ENCODE results near the gene SMIM28.
"Not testable (repeated sequence)": the region's sequence is repeated elsewhere in the genome, so short reads cannot be mapped to it uniquely, and the experiment has no call there.

The SMIM28 gene

DNA sequence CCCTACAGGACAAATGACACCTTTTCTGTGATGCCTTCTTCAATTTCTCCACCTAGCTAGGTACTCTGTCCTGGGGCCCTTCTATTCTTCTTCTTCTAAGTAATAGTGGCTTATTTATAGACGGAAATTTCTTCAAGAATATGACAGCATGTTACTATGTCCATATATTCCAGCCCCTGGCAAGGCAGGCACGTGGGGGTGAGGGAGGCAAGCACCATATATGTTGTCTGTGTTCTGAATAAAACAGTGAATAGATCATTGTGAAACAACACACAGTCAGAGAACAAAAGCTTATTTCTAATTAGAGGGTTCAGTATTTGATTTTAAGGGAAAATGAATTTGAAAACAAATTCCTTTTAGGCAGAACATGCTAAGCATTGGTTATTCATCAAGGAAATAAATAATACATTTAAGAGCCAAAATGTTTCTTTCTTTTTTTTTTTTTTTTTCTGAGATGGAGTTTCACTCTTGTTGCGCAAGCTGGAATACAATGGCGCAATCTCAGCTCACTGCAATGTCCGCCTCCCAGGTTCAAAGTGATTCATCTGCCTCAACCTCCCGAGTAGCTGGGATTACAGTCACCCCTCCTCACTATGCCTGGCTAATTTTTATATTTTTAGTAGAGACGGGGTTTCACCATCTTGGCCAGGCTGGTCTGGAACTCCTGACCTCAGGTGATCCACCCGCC lies 32.5 kb downstream of the SMIM28 start:
- no peak for DNase-seq

DNA sequence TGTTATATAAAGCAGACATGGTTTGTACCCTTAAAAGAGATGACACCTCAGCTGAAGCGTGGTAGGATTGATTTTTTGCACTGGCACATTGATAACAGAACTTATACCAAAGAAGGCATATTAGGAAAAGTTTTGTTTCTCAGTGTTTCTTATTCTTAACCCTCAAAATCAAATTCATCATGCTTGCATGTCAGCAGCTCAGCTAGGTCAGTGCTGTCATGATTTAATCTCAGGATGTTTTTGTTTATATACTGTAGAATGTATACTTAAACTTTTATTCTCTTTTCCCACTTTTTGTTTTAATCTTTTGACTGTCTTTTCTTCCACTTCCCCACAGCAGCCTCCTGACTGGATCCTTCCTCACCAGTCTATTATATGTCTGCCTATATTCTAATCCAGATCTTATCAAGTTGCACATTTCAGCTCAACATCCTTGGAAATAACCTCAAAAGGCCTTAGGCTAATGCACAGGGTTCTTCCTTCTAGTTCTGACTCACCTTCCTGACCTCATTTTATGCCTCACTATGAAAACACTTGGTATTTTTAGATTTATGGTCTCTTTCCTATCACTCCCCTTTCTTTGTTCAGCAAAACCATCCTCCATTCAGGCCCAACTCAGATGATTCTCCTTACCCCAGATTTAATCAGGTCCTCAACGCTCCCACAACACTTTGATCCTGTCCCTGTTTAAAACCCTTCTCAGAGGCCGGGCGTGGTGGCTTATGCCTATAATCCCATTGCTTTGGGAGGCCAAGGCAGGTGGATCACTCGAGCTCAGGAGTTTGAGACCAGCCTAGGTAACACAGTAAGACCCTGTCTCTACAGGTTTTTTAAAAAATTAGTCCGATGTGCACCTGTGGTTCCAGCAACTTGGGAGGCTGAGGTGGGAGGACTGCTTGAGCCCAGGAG lies 33.5 kb downstream of the SMIM28 start:
- DNase-seq: no peak

DNA sequence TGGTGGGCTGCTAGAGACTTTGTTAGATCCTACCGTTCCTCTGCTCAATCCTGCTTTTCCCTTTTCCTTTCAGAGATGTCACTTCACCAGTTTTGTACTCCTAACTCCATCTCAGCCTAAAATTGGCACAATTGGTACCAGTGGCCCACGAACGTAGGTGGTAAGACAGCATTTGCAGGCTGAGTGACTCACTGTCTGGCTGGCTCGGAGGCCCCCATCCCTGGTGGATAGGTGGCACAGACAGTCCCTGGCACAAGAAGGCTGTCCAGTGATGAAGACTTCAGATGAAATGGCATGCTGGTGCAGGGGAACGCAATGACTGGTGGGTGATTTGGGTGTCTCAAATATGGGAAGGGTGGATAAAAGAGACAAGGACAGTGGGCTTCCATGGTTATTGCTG lies 37.4 kb downstream of the SMIM28 start:
- no peak for DNase-seq

DNA sequence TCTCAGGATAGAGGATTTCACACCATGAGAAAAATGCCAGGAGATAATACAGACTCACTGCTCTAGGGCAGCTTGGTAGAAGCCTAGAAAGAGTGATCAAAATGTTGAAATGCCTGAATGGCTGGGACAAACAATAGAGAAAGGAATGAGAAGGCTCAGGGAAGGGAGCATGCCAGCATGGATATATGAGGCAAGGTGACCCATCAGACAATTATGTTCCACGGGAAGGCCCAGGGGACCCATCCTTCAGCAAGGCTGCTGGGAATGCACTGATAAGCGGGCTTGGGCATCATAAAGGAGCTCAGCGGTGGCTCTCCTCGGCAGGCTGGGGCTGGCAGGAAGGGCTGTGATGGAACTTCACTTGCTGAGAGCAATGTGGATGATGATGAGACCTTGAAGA lies 38.5 kb downstream of the SMIM28 start:
- no peak for DNase-seq

GRCh38 chr6:138417493-138418117 lies 39.9 kb downstream of the SMIM28 start:
- no peak for DNase-seq

DNA sequence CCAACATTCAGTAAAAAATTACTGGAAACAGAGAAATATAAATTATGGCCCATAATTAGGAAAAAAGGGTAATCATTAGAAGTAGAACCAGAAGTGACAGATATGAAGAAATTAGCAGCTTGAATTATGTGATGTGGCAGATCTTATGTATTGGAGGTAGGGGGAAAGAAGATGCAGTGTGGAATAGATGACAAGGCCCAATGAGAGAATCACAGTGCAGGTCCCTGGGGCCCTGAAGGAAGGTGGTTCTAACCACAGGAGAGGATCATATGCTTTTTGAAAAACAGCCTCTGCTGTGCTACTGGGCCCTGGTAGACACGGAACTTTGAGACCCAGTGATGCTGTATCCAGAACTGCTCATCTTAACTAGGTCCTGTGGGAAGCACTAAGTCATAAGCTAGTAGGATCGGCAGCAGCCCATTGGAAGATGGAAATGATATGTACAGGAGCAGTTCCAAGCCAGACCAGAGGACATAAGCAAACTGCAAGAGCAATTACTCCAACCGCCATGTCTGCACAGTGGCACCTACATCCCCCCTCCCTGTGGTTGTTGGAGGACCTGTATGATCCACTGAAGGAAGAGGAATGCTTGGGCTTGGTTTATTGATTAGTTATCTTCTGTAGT lies 40.5 kb downstream of the SMIM28 start:
- no peak for DNase-seq

GRCh38 chr6:138419766-138420165 lies 42.1 kb downstream of the SMIM28 start:
- DNase-seq: no peak

DNA sequence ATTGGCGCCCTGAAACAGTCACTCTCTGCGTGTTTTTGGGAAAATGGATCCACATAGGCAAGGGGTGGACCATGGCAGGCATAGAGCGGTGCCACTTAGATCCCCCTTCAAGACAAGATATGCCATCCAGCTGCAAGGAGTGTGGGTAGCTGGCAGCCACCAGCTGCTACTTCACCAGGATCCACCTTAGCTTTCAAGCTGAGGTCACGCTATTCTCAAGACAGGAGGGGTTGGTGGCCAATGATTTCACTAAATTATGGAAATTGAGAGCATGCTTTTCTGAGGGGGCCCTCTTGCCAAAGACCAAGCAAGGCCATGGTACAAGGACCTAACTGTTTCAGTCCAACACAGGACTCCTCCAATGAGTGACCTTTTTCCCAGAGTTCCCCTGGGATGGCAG lies 42.7 kb downstream of the SMIM28 start:
- DNase-seq: no peak

DNA sequence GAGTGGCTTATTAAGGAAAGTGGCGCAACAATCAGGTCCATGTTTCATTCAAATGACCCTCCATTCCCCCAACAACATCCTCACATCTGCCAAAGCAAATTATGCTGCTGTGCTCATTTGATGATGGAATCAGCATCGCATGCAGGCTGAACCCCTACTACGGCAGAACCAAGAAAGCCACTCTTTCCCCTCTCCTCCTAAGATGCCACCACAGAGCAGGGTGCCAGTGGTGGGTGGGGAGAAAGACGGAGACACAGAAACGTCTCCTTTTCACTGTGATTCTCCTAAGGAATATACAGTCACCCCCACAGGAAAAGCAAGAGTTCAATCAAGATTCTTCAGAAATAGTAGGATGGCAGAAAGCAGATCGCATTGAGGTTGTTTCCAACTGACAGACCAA lies 43.4 kb downstream of the SMIM28 start:
- no peak for DNase-seq

GRCh38 chr6:138421608-138422007 lies 43.9 kb downstream of the SMIM28 start:
- DNase-seq: no peak

DNA sequence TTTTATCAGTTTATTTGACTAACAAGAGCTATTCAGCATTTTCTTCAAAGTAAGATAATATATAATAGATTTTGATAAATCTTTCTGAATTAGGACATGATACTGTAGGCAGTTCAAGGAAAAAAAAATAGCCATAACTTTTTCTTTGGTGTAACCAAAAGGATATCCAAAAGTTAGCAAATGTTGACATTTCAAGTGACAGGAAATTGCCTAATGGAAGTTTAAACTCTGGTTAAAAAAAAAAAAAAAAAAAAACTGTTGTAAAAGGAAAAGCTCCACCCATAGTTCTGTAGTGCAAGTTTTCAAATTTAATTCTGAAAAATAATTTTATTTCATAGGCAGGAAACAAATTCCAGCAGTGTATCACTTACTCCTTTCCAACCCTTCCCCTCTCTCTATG lies 45.2 kb downstream of the SMIM28 start:
- DNase-seq: no peak

DNA sequence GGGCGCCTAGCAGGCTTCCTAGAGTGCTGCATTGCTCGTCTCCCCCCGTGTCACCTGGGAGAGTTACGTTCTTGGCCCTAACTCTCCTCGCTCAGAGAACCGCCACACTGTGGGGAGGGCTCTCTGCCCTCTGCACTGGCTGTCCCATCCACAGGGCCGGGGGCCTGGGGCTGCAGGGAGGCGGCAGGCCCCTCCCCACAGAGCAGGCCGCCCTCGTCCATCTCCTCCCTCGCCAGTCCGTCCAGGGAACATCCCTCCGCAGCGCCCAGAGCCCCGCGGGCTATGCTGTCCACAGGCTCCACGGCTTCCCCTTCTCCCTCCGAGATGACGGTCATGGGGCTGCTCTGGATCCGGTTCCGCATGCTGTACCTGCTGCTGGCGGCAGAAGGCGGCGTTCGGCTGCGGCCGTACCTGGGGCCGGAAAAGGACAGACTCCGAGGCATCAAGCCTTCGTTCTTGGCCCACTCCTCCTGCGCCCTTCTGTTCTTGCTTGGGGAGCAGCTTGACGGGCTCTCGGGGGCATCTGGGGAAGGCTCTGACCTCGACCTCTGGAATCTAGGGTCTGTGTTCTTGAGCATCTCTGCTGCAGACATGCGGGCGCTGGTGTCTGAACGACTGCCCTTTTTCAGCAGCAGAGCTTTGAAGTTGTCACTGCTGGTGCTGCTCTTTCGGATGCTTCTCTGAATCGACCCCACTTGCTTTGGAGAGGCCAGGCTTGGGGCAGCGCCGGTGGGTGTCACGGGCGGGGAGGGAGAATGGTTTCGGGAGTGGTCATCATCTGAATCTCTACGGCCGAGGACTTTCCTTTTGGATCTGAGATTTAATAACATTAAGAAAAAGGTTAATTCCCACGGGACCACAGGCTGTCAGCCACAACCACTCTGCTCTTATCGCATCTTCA lies 46.5 kb downstream of the SMIM28 start:
- DNase-seq: no peak

DNA sequence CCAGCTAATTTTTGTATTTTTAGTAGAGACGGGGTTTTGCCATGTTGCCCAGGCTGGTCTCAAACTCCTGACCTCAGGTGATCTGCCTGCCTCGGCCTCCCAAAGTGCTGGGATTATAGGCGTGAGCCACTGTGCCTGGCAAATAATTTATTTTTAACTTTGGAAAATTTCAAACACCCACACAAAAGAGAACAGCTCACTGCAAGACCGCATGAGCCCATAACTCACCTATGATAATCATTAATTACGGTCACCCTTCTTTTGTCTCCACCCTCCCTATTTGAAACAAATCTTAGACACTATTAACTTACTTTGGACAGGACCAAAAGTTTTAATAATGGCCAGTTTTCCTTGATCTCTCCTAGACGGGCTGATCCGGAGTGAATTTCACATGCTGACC lies 47.6 kb downstream of the SMIM28 start:
- DNase-seq: not testable (repeated sequence)

GRCh38 chr6:138426500-138427123 lies 48.9 kb downstream of the SMIM28 start:
- DNase-seq: no peak

GRCh38 chr6:138427701-138428100 lies 50.0 kb downstream of the SMIM28 start:
- DNase-seq: no peak

DNA sequence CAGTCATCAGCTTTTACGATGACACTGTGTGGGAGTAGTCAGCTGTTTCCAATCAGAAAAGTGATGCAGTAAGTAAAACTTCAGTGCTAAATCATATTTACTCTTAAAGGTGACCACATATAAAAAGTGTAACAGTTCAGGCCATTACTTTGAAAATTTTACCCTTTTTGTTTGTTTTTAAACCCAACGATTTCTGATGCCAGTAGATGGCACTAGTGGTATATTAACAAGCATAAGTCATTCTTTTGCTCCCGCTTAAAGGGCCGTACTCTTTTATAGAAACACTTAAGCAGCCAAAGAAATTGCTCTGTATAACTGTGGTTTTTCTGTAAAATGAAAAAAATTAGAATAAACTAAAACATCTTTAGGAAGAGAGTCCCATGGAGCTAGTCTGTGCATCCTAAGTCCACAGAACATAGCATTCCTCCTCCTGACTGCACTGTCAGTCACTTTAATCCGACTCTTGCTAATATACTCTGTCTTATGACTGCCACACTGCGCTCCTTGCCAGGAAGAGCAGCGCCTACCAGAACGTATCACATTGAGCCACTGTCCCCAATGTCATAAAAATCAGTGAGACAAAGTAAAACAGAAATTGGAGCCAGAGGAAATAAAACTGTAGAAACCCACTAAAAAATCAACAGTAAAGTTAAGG lies 51.4 kb downstream of the SMIM28 start:
- DNase-seq: no peak

GRCh38 chr6:138429761-138430160 lies 52.1 kb downstream of the SMIM28 start:
- DNase-seq: no peak

- DNase-seq: no peak
Measured at GRCh38 chr6:138430361-138431145, 52.8 kb downstream of the SMIM28 start.

DNA sequence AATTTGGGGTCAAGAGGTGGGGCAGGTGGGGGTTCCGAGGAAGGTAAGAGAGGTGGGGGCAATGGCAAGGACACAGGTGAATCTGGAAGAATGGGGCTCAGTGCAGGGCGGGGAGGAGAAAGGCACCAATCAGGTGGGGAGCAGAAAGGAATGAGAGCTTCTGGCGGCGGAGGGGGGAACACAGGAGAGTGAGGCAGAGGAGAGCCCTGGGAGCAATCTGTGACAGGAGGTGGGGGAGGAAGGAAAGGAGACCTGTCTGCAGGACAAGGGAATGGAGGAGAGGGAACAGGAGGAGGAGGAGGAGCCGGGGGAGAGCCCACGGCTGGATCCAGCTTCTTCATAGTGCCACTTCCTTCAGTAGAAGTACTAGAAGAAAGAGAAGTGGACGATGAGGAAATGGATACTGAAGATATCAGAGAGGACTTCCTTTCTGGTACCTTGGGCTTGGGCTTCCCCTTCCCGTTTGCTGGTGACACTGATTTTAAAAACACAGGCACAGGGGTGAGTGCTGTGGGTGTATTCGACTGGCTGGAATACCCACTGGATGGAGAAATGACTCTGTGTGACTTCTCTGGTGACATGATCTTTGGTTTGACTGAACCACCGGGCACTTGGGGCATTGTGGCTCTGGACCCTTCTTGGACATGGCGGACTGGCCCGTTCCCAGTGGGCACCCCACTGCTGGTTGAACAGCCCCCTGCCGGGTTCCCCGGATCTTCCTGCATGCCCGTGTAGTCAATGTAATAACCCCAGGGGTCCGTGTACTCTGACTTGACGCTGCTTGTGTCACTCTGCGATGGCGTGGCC lies 53.8 kb downstream of the SMIM28 start:
- DNase-seq: no peak

DNA sequence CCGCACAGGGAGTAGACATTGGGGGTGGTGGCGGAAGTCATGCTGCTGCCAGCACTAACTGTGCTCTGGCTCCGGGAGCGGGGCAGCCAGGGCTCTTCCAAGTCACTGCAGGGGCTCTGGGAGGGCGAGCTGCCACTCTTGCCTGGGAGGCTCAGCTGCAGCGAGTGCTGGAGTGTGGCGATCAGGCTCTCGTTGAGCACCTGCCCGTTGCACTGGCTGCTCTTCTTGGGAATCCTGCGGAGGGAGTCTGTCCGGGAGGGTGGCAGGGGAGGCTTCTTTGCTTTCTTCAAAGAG lies 54.3 kb downstream of the SMIM28 start:
- DNase-seq: no peak

All from stimulated activated CD4-positive, alpha-beta T cell treated with anti-CD3 and anti-CD28 coated beads, Interleukin-2, amount 100 ng/mL, for 48 hours (primary cell).